Stomach smooth muscle (tissue), 2 donors: ENCODE measurements around the gene HLA-E.
"Not testable (repeated sequence)": the region's sequence is repeated elsewhere in the genome, so short reads cannot be mapped to it uniquely, and the experiment has no call there.

Experiments used
- H3K27ac ChIP-seq: one replicate; pipeline ENCODE4 v1.7.0; 2013; ENCODE audit warnings: mild to moderate bottlenecking, low read length, inconsistent platforms
- H3K27me3 ChIP-seq, 2 donors: one replicate each; pipeline ENCODE4 v1.7.0; 2013; ENCODE audit warnings: low read length in 2 of 2; ENCODE audit not compliant: insufficient read depth in 2 of 2, control insufficient read depth in 1 of 2
- H3K36me3 ChIP-seq, 2 donors: one replicate each; pipeline ENCODE4 v1.7.0; 2013; ENCODE audit warnings: low read length in 2 of 2; ENCODE audit not compliant: control insufficient read depth in 2 of 2, insufficient read depth in 2 of 2
- H3K4me1 ChIP-seq: one replicate; pipeline ENCODE4 v1.7.0; 2013; ENCODE audit warnings: low read length; ENCODE audit not compliant: control insufficient read depth, insufficient read depth
- H3K4me3 ChIP-seq, 2 donors: one replicate each; pipeline ENCODE4 v1.7.0; 2013; ENCODE audit warnings: low read length in 2 of 2
- H3K9ac ChIP-seq, 2 donors: one replicate each; pipeline ENCODE4 v1.7.0; 2013; ENCODE audit warnings: low read length in 2 of 2, mild to moderate bottlenecking in 1 of 2
- H3K9me3 ChIP-seq, 2 donors: one replicate each; pipeline ENCODE4 v1.7.0; 2013; ENCODE audit warnings: low read length in 2 of 2; ENCODE audit not compliant: control insufficient read depth in 2 of 2
- donor health status: healthy.
- donor health status: Pancreatic carcinoma.

Gene HLA-E

GRCh38 chr6:30493643-30494250 lies 4.4 kb downstream of the HLA-E start:
- Histone ChIP-seq H3K36me3 (peaks cover 16 to 17% of the 10 kb centered on the region in 2 donors), H3K27me3 (no peaks in the 10 kb centered on the region), H3K4me3 (no peak overlapping the region), H3K9ac (no peak overlapping the region), H3K4me1 (peaks cover 15% of the 10 kb centered on the region), H3K27ac (no peak overlapping the region), H3K9me3 (no peaks in the 10 kb centered on the region)

- Histone ChIP-seq H3K27me3 (no peaks in the 10 kb centered on the region), H3K9ac (no peak overlapping the region), H3K4me1 (peaks cover 15% of the 10 kb centered on the region), H3K36me3 (peaks cover 16 to 17% of the 10 kb centered on the region in 2 donors), H3K4me3 (no peak overlapping the region), H3K9me3 (no peaks in the 10 kb centered on the region), H3K27ac (no peak overlapping the region)
Observed at GRCh38 chr6:30494291-30494861, 5.1 kb downstream of the HLA-E start.

GRCh38 chr6:30495060-30495459 lies 5.8 kb downstream of the HLA-E start:
- not testable (repeated sequence) for H3K9me3 ChIP-seq, H3K4me3 ChIP-seq, H3K27me3 ChIP-seq, H3K27ac ChIP-seq, H3K9ac ChIP-seq
- H3K4me1 ChIP-seq = peaks cover 15% of the 10 kb centered on the region
- H3K36me3 ChIP-seq = peaks cover 16 to 17% of the 10 kb centered on the region in 2 donors

DNA sequence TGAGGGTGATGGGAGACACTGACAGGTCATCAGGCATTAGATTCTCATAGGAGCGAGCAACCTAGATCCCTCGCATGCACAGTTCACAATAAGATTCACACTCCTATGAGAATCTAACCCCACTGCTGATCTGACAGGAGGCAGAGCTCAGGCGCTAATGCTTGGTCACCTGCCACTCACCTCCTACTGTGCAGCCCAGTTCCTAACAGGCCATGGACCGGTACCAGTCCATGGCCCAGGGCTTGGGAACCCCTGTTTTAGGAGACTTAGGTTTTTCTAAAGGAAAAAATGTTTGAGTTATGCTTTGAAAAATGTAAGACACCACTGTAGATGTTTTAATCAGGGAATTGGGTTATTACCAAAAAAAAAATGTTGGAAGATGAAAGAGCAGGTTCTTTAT lies 6.7 kb downstream of the HLA-E start:
- Histone ChIP-seq H3K27ac (no peak overlapping the region), H3K9ac (no peak overlapping the region), H3K4me1 (peaks cover 7% of the 10 kb centered on the region), H3K9me3 (no peaks in the 10 kb centered on the region), H3K4me3 (no peak overlapping the region), H3K36me3 (peaks cover 15 to 16% of the 10 kb centered on the region in 2 donors), H3K27me3 (peaks cover 0 to 4% of the 10 kb centered on the region in 2 donors)

- not testable (repeated sequence) for H3K27me3 ChIP-seq, H3K27ac ChIP-seq, H3K9me3 ChIP-seq, H3K4me3 ChIP-seq, H3K9ac ChIP-seq, H3K36me3 ChIP-seq, H3K4me1 ChIP-seq
Observed at GRCh38 chr6:30497261-30497599, 7.9 kb downstream of the HLA-E start.

DNA sequence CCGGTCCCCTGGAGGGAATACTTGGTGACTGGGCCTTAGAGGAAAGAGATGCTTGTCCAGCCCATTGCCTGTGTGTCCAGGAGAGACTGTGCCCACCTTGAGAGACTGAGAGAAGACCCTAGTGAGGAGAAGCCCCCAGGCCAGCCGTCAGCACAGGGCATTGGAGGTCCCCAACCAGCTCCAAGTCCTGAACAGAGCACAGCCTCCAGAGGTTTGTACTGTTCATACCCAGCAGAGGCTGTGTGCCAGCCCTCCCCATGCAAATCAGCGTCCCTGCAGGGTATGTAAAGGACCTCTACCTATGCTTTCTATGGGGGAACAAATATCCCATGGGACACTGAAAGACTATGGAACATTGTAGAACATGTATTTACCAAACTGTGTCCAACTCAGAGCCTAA lies 8.4 kb downstream of the HLA-E start:
- no peaks in the 10 kb centered on the region for H3K9me3 ChIP-seq
- H3K4me1 ChIP-seq = no peaks in the 10 kb centered on the region
- no peak overlapping the region for H3K27ac ChIP-seq
- no peak overlapping the region for H3K9ac ChIP-seq
- peaks cover 0 to 5% of the 10 kb centered on the region in 2 donors for H3K27me3 ChIP-seq
- H3K4me3 ChIP-seq = no peak overlapping the region
- peaks cover 3 to 4% of the 10 kb centered on the region in 2 donors for H3K36me3 ChIP-seq

DNA sequence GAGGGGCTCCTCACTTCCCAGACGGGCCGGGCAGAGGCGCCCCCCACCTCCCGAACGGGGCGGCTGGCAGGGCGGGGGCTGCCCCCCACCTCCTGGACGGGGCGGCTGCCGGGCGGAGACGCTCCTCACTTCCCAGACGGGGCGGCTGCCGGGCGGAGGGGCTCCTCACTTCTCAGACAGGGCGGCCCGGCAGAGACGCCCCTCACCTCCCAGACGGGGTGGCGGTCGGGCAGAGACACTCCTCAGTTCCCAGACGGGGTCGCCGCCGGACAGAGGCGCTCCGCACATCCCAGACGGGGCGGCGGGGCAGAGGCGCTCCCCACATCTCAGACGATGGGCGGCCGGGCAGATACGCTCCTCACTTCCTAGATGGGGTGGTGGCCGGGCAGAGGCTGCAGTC lies 9.4 kb downstream of the HLA-E start:
- not testable (repeated sequence) for H3K4me1 ChIP-seq, H3K27me3 ChIP-seq, H3K36me3 ChIP-seq, H3K9ac ChIP-seq, H3K4me3 ChIP-seq, H3K9me3 ChIP-seq, H3K27ac ChIP-seq

GRCh38 chr6:30500421-30501355 lies 11.4 kb downstream of the HLA-E start:
- Histone ChIP-seq H3K9me3 (no peaks in the 10 kb centered on the region), H3K36me3 (no peaks in the 10 kb centered on the region), H3K27ac (no peak overlapping the region), H3K27me3 (peaks cover 0 to 5% of the 10 kb centered on the region in 2 donors), H3K4me3 (peak overlapping the region in 1 of 2 donors; percentile 8), H3K9ac (no peak overlapping the region), H3K4me1 (no peaks in the 10 kb centered on the region)

DNA sequence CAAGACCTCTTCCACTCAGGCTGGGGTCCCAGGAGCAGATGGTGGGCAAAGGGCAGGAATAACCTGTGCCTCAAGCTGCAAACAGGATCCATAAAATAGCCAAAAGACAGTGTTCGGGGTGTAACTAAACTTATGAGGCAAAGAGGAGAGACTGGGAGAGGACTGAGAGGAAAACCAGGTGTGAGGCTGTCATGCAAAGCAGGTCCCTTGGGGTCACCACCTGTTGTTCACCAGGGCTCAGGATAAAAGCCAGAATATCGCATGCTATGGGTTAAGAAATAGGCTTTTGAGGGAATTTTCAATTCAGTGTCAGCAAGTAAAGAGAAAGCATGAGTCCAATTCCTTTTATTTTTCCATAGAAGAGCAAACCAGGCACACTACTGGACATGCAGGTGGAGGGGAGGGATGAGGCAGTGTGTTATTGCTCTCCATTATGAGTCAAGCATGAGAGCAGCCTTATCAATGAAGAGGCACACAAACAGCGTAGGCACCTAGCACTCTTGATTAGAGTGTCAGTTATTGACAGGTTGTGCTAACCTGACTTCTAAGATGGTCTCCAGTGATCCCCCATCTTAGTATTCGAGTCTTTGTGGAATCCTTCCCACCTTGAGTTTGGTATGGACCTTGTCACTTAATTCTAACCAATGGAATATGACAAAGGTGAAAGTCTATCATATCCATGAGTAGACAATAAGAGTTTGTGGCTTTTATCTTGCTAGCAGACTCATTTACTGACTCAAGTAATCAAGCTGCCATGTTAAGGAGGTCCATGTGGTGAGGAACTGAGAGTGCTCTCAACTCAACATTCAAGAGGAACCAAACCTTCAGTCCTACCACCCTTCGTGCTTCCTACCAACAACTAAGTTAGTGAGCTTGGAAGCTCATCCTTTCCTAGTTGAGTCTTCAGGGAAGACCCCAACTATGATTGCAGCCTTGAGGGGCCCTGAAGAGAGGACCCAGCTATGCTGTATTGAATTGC lies 18.8 kb downstream of the HLA-E start:
- no peak overlapping the region for H3K27ac ChIP-seq
- no peaks in the 10 kb centered on the region for H3K36me3 ChIP-seq
- no peak overlapping the region for H3K4me3 ChIP-seq
- H3K4me1 ChIP-seq = no peaks in the 10 kb centered on the region
- H3K27me3 ChIP-seq = peaks cover 0 to 3% of the 10 kb centered on the region in 2 donors
- H3K9me3 ChIP-seq = no peaks in the 10 kb centered on the region
- H3K9ac ChIP-seq = no peak overlapping the region
